Stomach (tissue), 4 donors: ENCODE data around the gene HIF1AN.

Experiments used
- CTCF ChIP-seq, 7 experiments: fragments of 450-650 bp in 4 of 7; fragments of 200-600 bp in 3 of 7; sonication (generic) in 3 of 7; IDR thresholded peaks; one replicate each; pipeline ENCODE4 v1.5.1; 2016 to 2019; ENCODE audit warnings: antibody characterized with exemption in 7 of 7, control low read depth in 2 of 7, mild to moderate bottlenecking in 1 of 7
- POLR2A ChIP-seq, 4 donors: fragments of 450-650 bp; IDR thresholded peaks; one replicate each; pipeline ENCODE4 v1.6.1; 2016; ENCODE audit warnings: antibody characterized with exemption in 4 of 4, control low read depth in 2 of 4, mild to moderate bottlenecking in 1 of 4, moderate library complexity in 1 of 4
- POLR2AphosphoS5 ChIP-seq, 3 donors: sonication (generic); formaldehyde crosslinking; IDR thresholded peaks; one replicate each; pipeline ENCODE4 v1.6.1; 2016; ENCODE audit warnings: antibody characterized with exemption in 3 of 3

GRCh38 chr10:100535338-100535714 lies 417 bp upstream of the HIF1AN start:
- TF ChIP-seq CTCF (IDR thresholded peaks at IDR 0.05), result no peak
- TF ChIP-seq POLR2AphosphoS5 (IDR thresholded peaks at IDR 0.05), result no peak
- TF ChIP-seq POLR2A (IDR thresholded peaks at IDR 0.05), result no peak
